ENCODE measurements around the gene LPGAT1. TPM values are rescaled to one million over a fixed set of nuclear protein-coding genes. Genes with fewer than 3 reads are reported as not detected.

LPGAT1 gene
- total and polyA plus RNA-seq, 2 donors (not counting 3 experiments of a cell fraction or from before 2014, with no cell fraction given), result 6.1 to 46.0 TPM

DNA sequence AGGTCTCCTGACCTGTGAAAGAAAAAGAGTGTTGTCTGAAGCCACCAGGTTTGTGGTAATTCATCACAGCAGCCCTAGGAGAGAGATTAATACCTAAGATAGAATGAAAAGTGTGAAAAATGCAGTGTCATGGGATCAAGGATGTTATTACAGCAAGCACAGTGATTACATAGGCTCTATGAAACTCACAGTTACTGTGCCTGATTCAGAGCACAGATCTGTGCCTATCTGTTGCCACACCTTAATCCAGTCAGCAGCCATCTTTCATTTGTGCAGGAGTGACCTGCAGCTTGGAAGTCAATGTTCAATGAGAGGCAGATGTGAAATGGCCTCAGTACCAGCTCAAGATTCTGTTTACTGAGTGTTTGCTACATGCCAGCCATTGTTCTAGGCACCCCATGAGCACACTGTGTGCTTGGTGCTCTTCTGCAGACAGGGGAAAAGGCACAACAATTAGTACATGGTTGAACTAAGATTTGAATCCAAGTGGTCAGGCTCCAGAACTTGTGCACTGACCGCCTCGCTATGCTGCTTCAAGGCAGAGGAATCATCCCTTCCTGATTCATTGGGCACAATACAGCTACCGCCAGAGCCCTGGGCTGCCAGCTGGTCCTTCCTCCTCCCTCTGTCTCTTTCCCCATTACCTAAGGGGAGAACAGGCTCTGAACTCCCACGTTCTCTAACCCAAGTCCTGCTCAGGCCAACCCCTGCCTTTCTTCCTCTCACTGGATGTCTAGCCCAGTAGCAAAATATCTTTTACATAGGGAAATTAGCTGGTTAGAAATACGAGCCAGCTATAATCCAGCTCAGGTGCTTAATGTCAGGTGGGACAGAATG lies 98.9 kb downstream of the LPGAT1 start:
- Histone ChIP-seq H3K4me1 (ENCODE audit: control insufficient read depth, extremely low read depth, insufficient read depth, low read length) (peaks cover 4% of the 10 kb centered on the region), H3K9ac (replicated peaks; ENCODE audit: extremely low read depth, insufficient read depth, low read length) (no peak overlapping the region), H3K36me3 (ENCODE audit: control insufficient read depth in 2 of 2, extremely low read depth in 1 of 2, insufficient read depth in 2 of 2, low read length in 2 of 2) (no peaks in the 10 kb centered on the region), H3K4me2 (ENCODE audit: insufficient read depth, low read length) (no peak overlapping the region), H3K27ac (ENCODE audit: insufficient read depth, low read depth, low read length) (no peak overlapping the region), H3K9me3 (replicated peaks; ENCODE audit: control insufficient read depth, insufficient read depth, low read length) (no peaks in the 10 kb centered on the region), H2AFZ (ENCODE audit: low read depth, low read length) (no peak overlapping the region), H3K9me1 (replicated peaks; ENCODE audit: control insufficient read depth, extremely low read depth, insufficient read depth, low read length) (no peaks in the 10 kb centered on the region), H3K4me3 (replicated peaks in 1 of 3; ENCODE audit: insufficient read depth in 1 of 3, low read depth in 1 of 3, low read length in 3 of 3) (no peak overlapping the region), H4K20me1 (replicated peaks; ENCODE audit: control insufficient read depth, extremely low read depth, insufficient read depth, low read length) (no peaks in the 10 kb centered on the region), H3K79me2 (ENCODE audit: control insufficient read depth, insufficient read depth, low read length) (no peaks in the 10 kb centered on the region), H3K27me3 (ENCODE audit: control insufficient read depth in 2 of 2, insufficient read depth in 2 of 2, low read length in 2 of 2) (peaks cover 0 to 3% of the 10 kb centered on the region in 2 experiments)
- dilution Hi-C loops (cut with MboI; ENCODE audit: extremely low pct_ligation_motif_present, low sequenced_read_pairs) (no loop called here), intact Hi-C loops (cut with micrococcal nuclease) (no loop called here)
- DNase-seq (ENCODE audit: low read depth, low spot score), result no peak
- ChIA-PET CTCF (interaction anchor here (0.9 to 1.7 kb wide), 6 partner anchors 10 to 724 kb away, joined by 3 to 7 read pairs (median 4); no protein-coding TSS in a partner anchor), POLR2A (no interaction called here)
- no TSS peak for BruUV-seq (replicated peaks)
- no peak for FAIRE-seq
- TF ChIP-seq JUN (IDR thresholded peaks at IDR 0.05; ENCODE audit: borderline replicate concordance, insufficient read depth, insufficient read length, low read depth) (no peak), GATA2 (IDR thresholded peaks at IDR 0.05; ENCODE audit: insufficient read depth, insufficient read length, low read depth, low read length) (no peak), FOS (IDR thresholded peaks at IDR 0.05; ENCODE audit: borderline replicate concordance, insufficient read depth, low read length) (no peak), EZH2 (IDR thresholded peaks at IDR 0.05; ENCODE audit: borderline replicate concordance, low read depth, low read length, severe bottlenecking) (no peak), POLR2A (IDR thresholded peaks at IDR 0.05; ENCODE audit: low read depth, low read length) (no peak), MYC (IDR thresholded peaks at IDR 0.05; ENCODE audit: low read depth, low read length) (no peak), POLR2AphosphoS5 (IDR thresholded peaks at IDR 0.05; ENCODE audit: insufficient read depth, low read depth, low read length) (no peak)
- TF ChIP-seq, protein P1, sequence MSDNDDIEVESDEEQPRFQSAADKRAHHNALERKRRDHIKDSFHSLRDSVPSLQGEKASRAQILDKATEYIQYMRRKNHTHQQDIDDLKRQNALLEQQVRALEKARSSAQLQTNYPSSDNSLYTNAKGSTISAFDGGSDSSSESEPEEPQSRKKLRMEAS (IDR thresholded peaks at IDR 0.05; ENCODE audit: insufficient read depth, insufficient read length), result no peak
- TF ChIP-seq, protein P2, sequence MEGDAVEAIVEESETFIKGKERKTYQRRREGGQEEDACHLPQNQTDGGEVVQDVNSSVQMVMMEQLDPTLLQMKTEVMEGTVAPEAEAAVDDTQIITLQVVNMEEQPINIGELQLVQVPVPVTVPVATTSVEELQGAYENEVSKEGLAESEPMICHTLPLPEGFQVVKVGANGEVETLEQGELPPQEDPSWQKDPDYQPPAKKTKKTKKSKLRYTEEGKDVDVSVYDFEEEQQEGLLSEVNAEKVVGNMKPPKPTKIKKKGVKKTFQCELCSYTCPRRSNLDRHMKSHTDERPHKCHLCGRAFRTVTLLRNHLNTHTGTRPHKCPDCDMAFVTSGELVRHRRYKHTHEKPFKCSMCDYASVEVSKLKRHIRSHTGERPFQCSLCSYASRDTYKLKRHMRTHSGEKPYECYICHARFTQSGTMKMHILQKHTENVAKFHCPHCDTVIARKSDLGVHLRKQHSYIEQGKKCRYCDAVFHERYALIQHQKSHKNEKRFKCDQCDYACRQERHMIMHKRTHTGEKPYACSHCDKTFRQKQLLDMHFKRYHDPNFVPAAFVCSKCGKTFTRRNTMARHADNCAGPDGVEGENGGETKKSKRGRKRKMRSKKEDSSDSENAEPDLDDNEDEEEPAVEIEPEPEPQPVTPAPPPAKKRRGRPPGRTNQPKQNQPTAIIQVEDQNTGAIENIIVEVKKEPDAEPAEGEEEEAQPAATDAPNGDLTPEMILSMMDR (IDR thresholded peaks at IDR 0.05; ENCODE audit: extremely low read depth in 1 of 2, insufficient read depth in 1 of 2, low read depth in 1 of 2, low read length in 2 of 2), result no peak
